ENCODE data around the gene CNTN4.

DNA sequence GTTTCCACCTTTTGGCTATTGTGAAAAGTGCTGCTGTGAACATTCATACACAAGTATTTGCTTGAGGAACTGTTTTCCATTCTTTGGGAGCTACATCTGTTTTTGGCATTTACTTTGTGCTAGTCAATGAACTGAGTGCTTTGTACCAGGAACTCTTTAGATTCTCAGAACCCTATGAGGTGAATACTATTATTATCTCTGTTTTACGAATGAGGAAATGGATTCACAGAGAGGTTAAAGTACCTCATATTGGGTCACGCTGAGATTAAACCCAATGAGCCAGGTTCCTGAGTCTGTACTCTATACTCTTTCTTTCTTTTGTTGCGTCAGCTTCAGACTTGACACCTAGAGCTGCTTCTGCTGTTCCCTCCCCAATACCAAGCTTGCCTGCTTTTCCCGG lies 358.1 kb downstream of the CNTN4 start:
- TF ChIP-seq, protein P1, sequence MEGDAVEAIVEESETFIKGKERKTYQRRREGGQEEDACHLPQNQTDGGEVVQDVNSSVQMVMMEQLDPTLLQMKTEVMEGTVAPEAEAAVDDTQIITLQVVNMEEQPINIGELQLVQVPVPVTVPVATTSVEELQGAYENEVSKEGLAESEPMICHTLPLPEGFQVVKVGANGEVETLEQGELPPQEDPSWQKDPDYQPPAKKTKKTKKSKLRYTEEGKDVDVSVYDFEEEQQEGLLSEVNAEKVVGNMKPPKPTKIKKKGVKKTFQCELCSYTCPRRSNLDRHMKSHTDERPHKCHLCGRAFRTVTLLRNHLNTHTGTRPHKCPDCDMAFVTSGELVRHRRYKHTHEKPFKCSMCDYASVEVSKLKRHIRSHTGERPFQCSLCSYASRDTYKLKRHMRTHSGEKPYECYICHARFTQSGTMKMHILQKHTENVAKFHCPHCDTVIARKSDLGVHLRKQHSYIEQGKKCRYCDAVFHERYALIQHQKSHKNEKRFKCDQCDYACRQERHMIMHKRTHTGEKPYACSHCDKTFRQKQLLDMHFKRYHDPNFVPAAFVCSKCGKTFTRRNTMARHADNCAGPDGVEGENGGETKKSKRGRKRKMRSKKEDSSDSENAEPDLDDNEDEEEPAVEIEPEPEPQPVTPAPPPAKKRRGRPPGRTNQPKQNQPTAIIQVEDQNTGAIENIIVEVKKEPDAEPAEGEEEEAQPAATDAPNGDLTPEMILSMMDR (IDR thresholded peaks at IDR 0.05; ENCODE audit: low read depth, low read length), result no peak
- TF ChIP-seq EZH2phosphoT487 (IDR thresholded peaks at IDR 0.05; ENCODE audit: low read depth), result no peak

All from OCI-LY3 (cell line).